Subcutaneous adipose tissue (tissue), 4 donors: ENCODE results near the gene ZMYND15. TPM values are rescaled to one million over a fixed set of nuclear protein-coding genes. Genes with fewer than 3 reads are reported as not detected.

Source experiments
- total RNA-seq, 4 donors: library from RNA; depleted of rRNA; stranded (reverse); fragments of >200 nt; gene quantifications; one replicate each; pipeline ENCODE4 v1.1.0, GENCODE V29; 2016
- TF ChIP-seq, protein P1 (sequence below): fragments of 450-650 bp; IDR thresholded peaks from one replicate; pipeline ENCODE4 v1.5.1; 2016; ENCODE audit warnings: low read depth, mild to moderate bottlenecking, control low read depth, antibody characterized with exemption, moderate library complexity

Gene ZMYND15
- total RNA-seq, 4 donors from 2014 or later = 0.65 to 4.6 (median 1.0) TPM

DNA sequence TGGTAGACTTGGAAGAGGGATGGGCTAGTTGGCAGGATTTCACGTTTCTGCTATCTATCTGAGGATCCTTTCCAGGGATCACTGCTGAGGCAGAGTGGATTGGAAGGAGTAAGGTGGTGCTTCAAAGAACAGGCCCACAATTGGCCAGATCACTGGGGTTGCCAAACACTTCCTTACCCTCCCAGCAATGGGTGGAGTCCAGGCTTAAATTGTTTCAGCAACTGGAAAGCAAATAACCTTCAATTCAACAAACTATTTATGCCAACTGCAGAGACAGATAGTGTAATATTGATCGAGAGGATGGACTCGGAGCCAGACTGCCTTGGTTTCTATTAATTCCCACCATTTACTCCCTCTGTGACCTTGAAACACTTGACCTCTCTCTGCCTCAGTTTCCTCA lies 27.1 kb upstream of the ZMYND15 start:
- TF ChIP-seq, protein P1, sequence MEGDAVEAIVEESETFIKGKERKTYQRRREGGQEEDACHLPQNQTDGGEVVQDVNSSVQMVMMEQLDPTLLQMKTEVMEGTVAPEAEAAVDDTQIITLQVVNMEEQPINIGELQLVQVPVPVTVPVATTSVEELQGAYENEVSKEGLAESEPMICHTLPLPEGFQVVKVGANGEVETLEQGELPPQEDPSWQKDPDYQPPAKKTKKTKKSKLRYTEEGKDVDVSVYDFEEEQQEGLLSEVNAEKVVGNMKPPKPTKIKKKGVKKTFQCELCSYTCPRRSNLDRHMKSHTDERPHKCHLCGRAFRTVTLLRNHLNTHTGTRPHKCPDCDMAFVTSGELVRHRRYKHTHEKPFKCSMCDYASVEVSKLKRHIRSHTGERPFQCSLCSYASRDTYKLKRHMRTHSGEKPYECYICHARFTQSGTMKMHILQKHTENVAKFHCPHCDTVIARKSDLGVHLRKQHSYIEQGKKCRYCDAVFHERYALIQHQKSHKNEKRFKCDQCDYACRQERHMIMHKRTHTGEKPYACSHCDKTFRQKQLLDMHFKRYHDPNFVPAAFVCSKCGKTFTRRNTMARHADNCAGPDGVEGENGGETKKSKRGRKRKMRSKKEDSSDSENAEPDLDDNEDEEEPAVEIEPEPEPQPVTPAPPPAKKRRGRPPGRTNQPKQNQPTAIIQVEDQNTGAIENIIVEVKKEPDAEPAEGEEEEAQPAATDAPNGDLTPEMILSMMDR = no peak

DNA sequence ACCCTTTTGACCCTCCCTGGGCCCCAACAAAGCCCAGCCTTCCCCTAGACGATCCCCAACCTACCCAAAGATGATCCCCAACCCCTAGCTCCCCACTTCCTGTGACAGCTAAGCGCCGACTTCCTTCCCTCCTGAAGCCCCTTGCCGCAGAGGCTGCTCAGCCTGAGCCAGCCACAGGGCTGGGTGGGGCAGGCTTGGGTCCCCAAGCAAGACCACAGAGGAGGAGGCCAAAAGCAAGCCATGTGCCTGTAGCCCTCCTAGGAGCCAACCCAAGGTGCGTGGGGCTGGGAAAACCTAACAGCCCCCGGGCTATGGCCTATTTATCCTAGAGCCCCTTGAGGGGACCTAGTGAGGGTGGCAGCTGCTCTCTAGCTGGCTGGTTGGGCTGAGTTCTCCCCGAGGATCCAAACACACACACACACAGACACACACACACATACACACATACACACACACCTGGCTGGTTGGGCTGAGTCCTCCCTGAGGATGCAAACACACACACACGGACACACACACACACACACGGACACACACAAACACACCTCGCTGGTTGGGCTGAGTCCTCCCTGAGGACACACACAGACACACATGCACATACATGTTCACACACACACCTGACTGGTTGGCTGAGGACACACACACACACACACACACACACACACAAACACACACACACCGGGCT lies 24.4 kb upstream of the ZMYND15 start:
- TF ChIP-seq, protein P1 = no peak

DNA sequence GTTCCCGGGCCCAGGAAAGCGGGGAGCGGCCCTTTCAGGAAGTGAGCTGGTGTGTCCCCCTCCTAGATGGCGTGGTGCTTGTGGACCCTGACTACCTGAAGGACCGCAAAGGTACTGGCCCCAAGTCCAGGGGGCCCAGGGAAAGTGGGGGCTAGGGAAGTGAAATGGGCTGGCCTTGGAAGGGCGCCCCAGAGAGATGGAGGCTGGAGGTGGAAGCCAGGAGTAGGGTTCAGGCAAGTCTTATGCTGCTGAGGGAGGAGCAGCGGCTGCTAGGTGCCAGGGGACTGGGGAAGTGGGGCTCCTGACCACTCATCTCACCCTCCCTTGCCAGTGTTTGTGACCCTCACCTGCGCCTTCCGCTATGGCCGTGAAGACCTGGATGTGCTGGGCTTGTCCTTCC lies 23.6 kb upstream of the ZMYND15 start:
- TF ChIP-seq, protein P1 = no peak

DNA sequence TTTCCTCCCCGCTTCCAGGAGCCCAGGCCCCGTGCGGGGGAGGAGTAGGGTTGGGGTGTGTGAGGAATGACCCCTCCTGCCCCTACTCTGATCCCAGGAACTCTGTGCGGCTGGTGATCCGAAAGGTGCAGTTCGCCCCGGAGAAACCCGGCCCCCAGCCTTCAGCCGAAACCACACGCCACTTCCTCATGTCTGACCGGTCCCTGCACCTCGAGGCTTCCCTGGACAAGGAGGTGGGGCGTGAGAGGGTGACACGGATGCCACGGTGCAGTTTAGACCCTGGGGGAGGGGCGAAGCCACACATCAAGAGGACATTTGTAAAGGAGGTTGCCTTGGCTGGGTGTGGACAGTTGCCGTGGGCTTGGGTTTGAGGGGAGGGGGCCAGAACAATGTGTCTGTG lies 21.8 kb upstream of the ZMYND15 start:
- TF ChIP-seq, protein P1 = no peak

DNA sequence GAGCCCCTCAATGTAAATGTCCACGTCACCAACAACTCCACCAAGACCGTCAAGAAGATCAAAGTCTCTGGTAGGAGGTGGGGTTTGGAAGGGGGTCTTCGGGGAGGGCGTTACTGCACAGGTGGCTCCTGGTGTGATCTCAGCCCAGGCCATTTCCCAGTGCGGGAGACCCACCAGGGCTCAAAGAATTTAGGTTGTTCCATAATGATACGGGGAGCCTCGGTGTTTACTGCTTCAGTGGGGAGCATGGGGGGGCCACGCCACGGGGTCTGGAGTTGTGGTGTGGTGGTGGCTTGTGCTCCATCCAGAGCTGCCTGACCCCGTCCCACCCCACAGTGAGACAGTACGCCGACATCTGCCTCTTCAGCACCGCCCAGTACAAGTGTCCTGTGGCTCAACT lies 21.4 kb upstream of the ZMYND15 start:
- TF ChIP-seq, protein P1 = no peak

DNA sequence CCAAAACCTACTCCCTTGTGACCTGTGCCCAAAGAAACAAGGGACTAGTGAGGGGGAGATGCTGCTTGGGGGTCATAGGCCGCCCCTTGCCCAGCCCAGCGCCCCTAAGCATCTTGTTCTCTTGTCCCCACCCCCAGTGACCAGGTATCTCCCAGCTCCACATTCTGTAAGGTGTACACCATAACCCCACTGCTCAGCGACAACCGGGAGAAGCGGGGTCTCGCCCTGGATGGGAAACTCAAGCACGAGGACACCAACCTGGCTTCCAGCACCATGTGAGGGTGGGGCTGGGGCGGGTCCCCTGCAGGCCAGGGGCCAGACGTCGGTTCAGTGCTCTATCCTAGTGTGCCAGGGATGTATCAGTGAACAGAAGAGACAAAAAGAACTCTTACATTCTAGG lies 20.5 kb upstream of the ZMYND15 start:
- TF ChIP-seq, protein P1 = no peak

DNA sequence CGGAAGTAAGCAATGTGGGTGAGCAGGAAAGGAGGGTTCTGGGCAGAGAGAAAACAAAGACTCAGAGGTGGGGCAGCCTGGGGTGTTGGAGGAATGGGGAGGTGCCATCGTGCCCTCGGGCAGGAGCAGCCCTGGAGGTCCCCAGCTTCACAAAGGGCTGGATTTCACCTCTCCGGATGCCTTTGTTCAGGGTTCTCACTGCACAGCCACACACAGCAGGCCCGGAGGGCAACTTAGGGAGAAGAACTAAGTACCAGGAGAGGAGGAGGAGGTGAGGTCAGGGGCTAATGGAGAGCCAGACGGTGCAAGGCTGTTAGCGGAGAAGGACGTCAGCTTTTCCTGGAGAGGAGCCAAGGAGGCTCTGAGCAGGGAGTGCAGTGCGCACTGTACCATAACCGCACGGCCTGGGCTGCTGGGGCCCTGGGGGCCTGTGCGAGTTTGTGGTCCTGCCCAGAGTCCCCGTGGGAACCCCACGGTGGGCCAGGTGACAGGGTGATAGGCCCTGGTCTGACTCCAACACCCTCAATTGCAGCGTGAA lies 19.9 kb upstream of the ZMYND15 start:
- TF ChIP-seq, protein P1 = no peak
